Measurements from ENCODE around the gene TXNL1.

Gene TXNL1

GRCh38 chr18:56615738-56616520 is 22.5 kb downstream of the TXNL1 start:
- Histone ChIP-seq H3K27ac (no peak overlapping the region), H3K9me3 (replicated peaks in 1 of 11) (no peaks in the 10 kb centered on the region), H3K4me2 (no peak overlapping the region), H3K36me3 (peaks cover 92 to 100% (median 99%) of the 10 kb centered on the region in 11 experiments), H3K27me3 (no peaks in the 10 kb centered on the region), H3K4me1 (no peaks in the 10 kb centered on the region), H4K20me1 (peaks cover 0 to 45% (median 5%) of the 10 kb centered on the region in 11 experiments; a peak in 11 of 22 replicates), H3K9ac (no peak overlapping the region), H3K4me3 (no peak overlapping the region)
- TF ChIP-seq Cebpa-rat (IDR thresholded peaks at IDR 0.05), result no peak

DNA sequence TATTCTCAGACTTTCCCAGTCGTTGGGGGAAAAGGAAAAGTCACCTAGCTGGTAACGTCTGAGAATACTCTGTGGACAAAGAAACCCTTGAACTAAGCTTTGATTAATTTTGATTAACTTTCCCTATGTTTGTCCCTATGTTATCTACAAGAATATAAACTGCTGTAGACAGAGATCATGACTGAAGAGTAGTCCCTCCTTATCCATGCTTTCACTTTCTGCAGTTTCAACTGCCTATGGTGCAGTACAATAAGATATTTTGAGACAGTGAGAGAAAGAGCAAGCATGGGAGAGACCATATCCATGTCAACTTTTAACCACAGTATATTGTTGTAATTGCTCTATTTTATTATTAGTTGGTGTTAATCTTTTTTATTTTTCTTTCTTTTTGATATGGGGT is 31.8 kb downstream of the TXNL1 start:
- Histone ChIP-seq H3K36me3 (peaks cover 87 to 100% (median 95%) of the 10 kb centered on the region in 11 experiments), H3K4me1 (no peaks in the 10 kb centered on the region), H3K4me2 (no peak overlapping the region), H3K4me3 (no peak overlapping the region), H3K9ac (no peak overlapping the region), H3K27me3 (no peaks in the 10 kb centered on the region), H3K27ac (no peak overlapping the region), H3K9me3 (replicated peaks in 1 of 11) (no peaks in the 10 kb centered on the region), H4K20me1 (peaks cover 0 to 24% (median 4%) of the 10 kb centered on the region in 11 experiments; a peak in 8 of 22 replicates)
- no peak for TF ChIP-seq Cebpa-rat (IDR thresholded peaks at IDR 0.05)

DNA sequence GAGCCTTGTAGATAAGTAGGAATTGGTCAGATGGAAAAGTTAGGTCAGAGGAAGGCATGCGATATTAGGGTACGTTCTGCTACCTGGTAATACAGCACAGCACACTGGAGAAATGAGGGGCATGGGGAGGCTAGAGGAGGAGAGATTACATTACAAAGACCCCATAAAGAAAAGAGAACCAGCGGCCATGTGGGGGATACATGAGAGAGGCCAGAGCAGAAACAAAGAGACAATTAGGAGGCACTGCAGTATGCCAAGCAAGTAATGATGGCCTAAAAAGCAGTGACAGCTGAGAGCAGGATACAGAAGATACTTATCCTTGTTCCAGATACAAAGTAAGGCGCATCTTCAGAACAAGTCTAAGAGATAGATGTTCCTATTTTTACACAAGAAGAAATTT is 40.0 kb downstream of the TXNL1 start:
- TF ChIP-seq Cebpa-rat (IDR thresholded peaks at IDR 0.05), result no peak
- Histone ChIP-seq H4K20me1 (no peaks in the 10 kb centered on the region), H3K4me3 (no peak overlapping the region), H3K4me2 (no peak overlapping the region), H3K27me3 (no peaks in the 10 kb centered on the region), H3K4me1 (no peaks in the 10 kb centered on the region), H3K27ac (no peak overlapping the region), H3K9ac (no peak overlapping the region), H3K9me3 (replicated peaks in 1 of 11) (peaks cover 7 to 11% (median 9%) of the 10 kb centered on the region in 11 experiments; a peak in 20 of 22 replicates), H3K36me3 (peaks cover 15 to 23% (median 21%) of the 10 kb centered on the region in 11 experiments)

DNA sequence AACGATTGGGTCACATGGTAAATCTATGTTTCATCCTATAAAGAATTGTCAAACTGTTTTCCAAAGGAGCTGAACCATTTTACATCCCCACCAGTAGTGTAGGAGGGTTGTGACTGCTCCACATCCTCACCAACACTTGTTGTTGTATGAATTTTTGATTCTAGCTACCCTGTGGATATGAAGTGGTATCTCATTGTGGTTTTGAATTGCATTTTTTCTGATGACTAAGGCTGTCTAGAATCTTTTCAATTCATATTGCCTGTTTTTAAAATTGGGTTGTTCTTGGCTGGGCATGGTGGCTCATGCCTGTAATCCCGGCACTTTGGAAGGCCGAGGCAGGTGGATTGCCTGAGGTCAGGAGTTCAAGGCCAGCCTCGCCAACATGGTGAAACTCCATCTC is 44.5 kb downstream of the TXNL1 start:
- Histone ChIP-seq H3K9me3 (replicated peaks in 1 of 11) (peaks cover 8 to 23% (median 14%) of the 10 kb centered on the region in 11 experiments; a peak in 20 of 22 replicates), H3K9ac (no peak overlapping the region), H3K4me3 (no peak overlapping the region), H3K36me3 (peaks cover 0 to 3% (median 0%) of the 10 kb centered on the region in 11 experiments; a peak in 1 of 22 replicates), H3K4me1 (no peaks in the 10 kb centered on the region), H3K27ac (no peak overlapping the region), H3K4me2 (no peak overlapping the region), H3K27me3 (no peaks in the 10 kb centered on the region), H4K20me1 (no peaks in the 10 kb centered on the region)
- TF ChIP-seq Cebpa-rat (IDR thresholded peaks at IDR 0.05), result no peak

DNA sequence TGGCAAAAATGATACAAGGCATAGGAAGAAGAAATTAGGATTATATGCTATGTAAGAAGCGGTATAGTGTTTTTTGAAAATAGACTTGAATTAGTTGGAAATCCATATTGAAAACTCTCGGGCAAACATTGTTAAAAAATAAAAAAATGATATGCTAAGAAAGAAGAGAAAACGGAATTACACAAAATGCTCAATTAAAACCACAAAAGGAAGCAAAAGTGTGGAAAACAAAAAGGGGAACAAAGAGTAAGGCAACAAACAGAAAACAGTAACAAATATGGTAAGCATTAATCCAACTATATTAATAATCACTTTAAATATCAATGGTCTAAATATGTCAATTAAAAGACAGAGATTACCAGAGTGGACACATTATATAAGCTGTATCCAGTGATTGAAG is 58.4 kb downstream of the TXNL1 start:
- H3K9me3 ChIP-seq (replicated peaks in 1 of 11), result peaks cover 6 to 24% (median 14%) of the 10 kb centered on the region in 11 experiments; a peak in 19 of 22 replicates
- peak overlapping the region in 2 of 11 experiments; percentile 19 to 55; a peak in 3 of 22 replicates for H3K4me2 ChIP-seq
- TF ChIP-seq Cebpa-rat (IDR thresholded peaks at IDR 0.05), result no peak
- no peaks in the 10 kb centered on the region for H3K27me3 ChIP-seq
- H4K20me1 ChIP-seq, result no peaks in the 10 kb centered on the region
- no peak overlapping the region for H3K9ac ChIP-seq
- H3K36me3 ChIP-seq, result no peaks in the 10 kb centered on the region
- no peak overlapping the region for H3K4me3 ChIP-seq
- H3K27ac ChIP-seq, result no peak overlapping the region; a peak in 1 of 22 replicates
- peaks cover 0 to 43% (median 0%) of the 10 kb centered on the region in 10 experiments; a peak in 6 of 20 replicates for H3K4me1 ChIP-seq

GRCh38 chr18:56579451-56579850 is 58.9 kb downstream of the TXNL1 start:
- Histone ChIP-seq H3K9ac (0 out of 22 replicates have a peak overlapping the region, but pooled peaks of 1 of the 11 experiments have one; percentile 24), H3K27me3 (no peaks in the 10 kb centered on the region), H3K36me3 (no peaks in the 10 kb centered on the region), H3K4me1 (peaks cover 0 to 49% (median 0%) of the 10 kb centered on the region in 10 experiments; a peak in 6 of 20 replicates), H3K9me3 (replicated peaks in 1 of 11) (peaks cover 6 to 24% (median 14%) of the 10 kb centered on the region in 11 experiments; a peak in 19 of 22 replicates), H3K27ac (peak overlapping the region in 2 of 11 experiments; percentile 17 to 53; a peak in 3 of 22 replicates), H4K20me1 (no peaks in the 10 kb centered on the region), H3K4me3 (no peak overlapping the region), H3K4me2 (peak overlapping the region in 3 of 11 experiments; percentile 14 to 62 (median 55); a peak in 4 of 22 replicates)
- TF ChIP-seq Cebpa-rat (IDR thresholded peaks at IDR 0.05), result no peak

GRCh38 chr18:56576826-56577573 is 61.4 kb downstream of the TXNL1 start:
- H3K9me3 ChIP-seq (replicated peaks in 1 of 11), result peaks cover 21 to 34% (median 26%) of the 10 kb centered on the region in 11 experiments; a peak in 21 of 22 replicates
- H3K27ac ChIP-seq, result no peak overlapping the region
- H3K4me3 ChIP-seq, result no peak overlapping the region
- TF ChIP-seq Cebpa-rat (IDR thresholded peaks at IDR 0.05), result no peak
- no peaks in the 10 kb centered on the region for H3K27me3 ChIP-seq
- H4K20me1 ChIP-seq, result no peaks in the 10 kb centered on the region
- H3K4me2 ChIP-seq, result peak overlapping the region in 1 of 11 experiments; percentile 10; a peak in 2 of 22 replicates
- no peaks in the 10 kb centered on the region for H3K36me3 ChIP-seq
- H3K4me1 ChIP-seq, result peaks cover 0 to 68% (median 0%) of the 10 kb centered on the region in 10 experiments; a peak in 6 of 20 replicates
- H3K9ac ChIP-seq, result no peak overlapping the region

DNA sequence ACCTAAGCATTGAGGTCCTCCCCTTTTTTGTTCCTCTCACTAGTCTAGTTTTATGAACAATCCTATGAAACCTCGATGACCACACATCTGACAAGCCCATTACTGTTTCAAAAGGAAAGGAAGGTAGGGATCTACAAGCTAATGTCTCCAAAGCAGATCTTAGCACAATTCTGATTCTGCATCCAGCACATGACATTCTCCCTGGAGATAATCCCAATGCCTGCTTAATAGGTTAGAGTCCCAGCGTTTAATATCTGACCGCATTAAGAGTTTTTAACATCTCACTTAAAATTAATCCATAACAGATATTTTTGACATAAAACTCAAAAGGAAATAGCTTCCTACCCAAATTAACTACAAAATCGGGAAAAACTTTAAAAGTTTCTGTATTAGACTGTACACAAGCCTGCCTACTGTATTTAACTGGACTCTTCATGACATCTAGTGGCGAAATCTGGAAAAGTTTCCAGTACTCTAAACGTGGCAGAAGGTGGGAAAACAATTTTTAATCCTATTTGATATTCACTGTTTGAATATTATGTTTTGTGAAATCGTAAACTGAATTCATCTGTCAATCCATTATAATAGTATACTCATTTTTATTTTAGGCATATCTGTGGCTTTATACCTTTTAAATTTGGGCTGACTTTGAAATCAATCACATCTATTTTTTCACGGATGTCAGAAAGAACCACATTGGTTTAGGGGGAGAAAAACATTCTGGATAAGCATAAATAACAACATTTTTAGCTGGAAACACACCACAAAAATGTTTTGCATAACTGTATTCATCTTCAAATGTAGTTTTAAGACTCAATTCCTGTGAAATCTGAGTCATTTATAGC is 62.4 kb downstream of the TXNL1 start:
- peaks cover 0 to 77% (median 0%) of the 10 kb centered on the region in 10 experiments; a peak in 6 of 20 replicates for H3K4me1 ChIP-seq
- peak overlapping the region in 1 of 11 experiments; percentile 20; a peak in 1 of 22 replicates for H3K9ac ChIP-seq
- H3K27ac ChIP-seq, result peak overlapping the region in 2 of 11 experiments; percentile 62 to 71; a peak in 3 of 22 replicates
- no peaks in the 10 kb centered on the region for H3K27me3 ChIP-seq
- H3K36me3 ChIP-seq, result no peaks in the 10 kb centered on the region
- H3K4me2 ChIP-seq, result peak overlapping the region in 2 of 11 experiments; percentile 59 to 72; a peak in 4 of 22 replicates
- no peaks in the 10 kb centered on the region for H4K20me1 ChIP-seq
- TF ChIP-seq Cebpa-rat (IDR thresholded peaks at IDR 0.05), result no peak
- H3K9me3 ChIP-seq (replicated peaks in 1 of 11), result peaks cover 17 to 30% (median 20%) of the 10 kb centered on the region in 11 experiments; a peak in 20 of 22 replicates
- no peak overlapping the region for H3K4me3 ChIP-seq
